Measurements from ENCODE around the gene GUCA2B. TPM values are rescaled to one million over a fixed set of nuclear protein-coding genes. Genes with fewer than 3 reads are reported as not detected.

The GUCA2B gene
- total RNA-seq, 1 donor from 2014 or later, result not detected

DNA sequence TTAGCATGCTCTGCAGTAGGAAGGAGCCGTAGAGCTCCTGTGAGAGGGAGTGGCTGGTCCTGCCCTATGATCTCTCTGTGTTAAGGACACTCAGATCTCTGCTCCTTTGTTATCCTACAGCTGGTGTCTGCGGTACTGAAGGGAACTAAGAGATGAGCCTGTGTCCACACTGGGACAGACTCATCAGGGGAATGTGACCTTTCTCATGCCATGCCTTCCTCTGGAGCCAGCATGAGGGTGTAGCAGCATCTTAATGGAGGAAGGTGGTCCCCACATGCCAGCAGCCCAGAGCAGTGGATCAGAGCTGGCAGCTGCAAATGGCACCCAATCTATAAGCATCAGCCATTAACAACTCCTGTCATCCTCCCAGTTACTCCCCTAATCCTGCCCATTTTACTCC is 24.7 kb upstream of the GUCA2B start:
- H3K4me1 ChIP-seq (ENCODE audit: control insufficient read depth in 3 of 3, insufficient read depth in 3 of 3, low read length in 3 of 3), result no peaks in the 10 kb centered on the region
- H3K9ac ChIP-seq (ENCODE audit: low read depth in 1 of 3, low read length in 3 of 3), result no peak overlapping the region
- H3K27me3 ChIP-seq (ENCODE audit: control insufficient read depth in 3 of 3, insufficient read depth in 3 of 3, low read length in 3 of 3), result peaks cover 0 to 2% (median 0%) of the 10 kb centered on the region in 3 donors
- H3K27ac ChIP-seq (ENCODE audit: low read depth, low read length), result no peak overlapping the region
- no peaks in the 10 kb centered on the region for H3K9me3 ChIP-seq (ENCODE audit: control insufficient read depth in 3 of 3, low read length in 3 of 3)
- no peak overlapping the region for H3K4me3 ChIP-seq (ENCODE audit: low read length in 3 of 3)
- no peaks in the 10 kb centered on the region for H3K36me3 ChIP-seq (ENCODE audit: control insufficient read depth in 3 of 3, insufficient read depth in 3 of 3, low read length in 3 of 3)

DNA sequence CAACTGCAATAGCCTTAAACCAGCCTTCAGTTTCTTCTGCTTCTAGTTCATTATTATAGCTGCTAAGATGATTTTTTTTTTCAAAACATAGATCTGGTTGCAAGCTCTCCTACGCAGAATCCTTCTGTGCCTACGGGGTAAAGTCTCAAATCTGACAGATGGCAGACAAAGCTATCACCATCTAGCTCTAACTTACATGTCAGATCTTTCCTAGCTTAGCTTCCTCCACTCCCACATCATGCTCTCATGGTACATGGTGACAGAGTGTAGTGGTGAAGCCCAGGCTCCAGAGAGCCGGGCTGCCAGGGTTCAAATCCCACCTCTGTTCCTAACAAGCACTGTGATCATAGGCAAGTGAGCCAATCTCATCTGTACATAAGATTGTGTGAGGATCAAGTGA is 24.2 kb upstream of the GUCA2B start:
- H3K27me3 ChIP-seq (ENCODE audit: control insufficient read depth in 3 of 3, insufficient read depth in 3 of 3, low read length in 3 of 3), result peaks cover 0 to 2% (median 0%) of the 10 kb centered on the region in 3 donors

DNA sequence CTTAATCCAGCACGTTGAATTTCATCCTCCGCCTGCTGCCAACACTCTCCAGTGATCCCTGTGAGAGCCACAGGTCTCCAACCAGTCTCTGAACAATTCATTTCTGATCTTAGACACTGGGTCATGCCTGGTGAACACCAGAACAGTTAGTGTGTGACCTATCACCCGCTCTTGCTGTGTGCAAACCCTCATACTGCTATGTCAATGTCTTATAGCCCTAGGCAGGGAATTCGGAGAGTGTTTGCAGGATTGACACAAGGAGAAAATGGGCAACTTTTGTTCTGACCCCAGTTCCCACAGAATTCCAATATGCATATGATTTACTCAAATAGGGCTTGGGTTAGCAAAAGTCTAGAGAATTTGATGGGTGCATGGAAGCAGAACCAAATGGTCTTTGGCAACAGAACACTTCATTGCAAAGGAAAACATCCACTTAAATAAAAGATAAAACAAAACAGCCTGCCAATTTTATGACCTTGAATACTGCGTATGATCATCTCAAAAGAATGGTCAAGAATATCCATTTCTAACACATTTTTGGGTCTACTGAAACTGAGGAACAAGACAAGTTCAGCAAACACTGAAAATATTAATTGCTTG is 23.0 kb upstream of the GUCA2B start:
- peaks cover 0 to 2% (median 2%) of the 10 kb centered on the region in 3 donors for H3K27me3 ChIP-seq (ENCODE audit: control insufficient read depth in 3 of 3, insufficient read depth in 3 of 3, low read length in 3 of 3)
- no peaks in the 10 kb centered on the region for H3K4me1 ChIP-seq (ENCODE audit: control insufficient read depth in 3 of 3, insufficient read depth in 3 of 3, low read length in 3 of 3)
- H3K27ac ChIP-seq (ENCODE audit: low read depth, low read length), result no peak overlapping the region
- no peaks in the 10 kb centered on the region for H3K36me3 ChIP-seq (ENCODE audit: control insufficient read depth in 3 of 3, insufficient read depth in 3 of 3, low read length in 3 of 3)
- H3K4me3 ChIP-seq (ENCODE audit: low read length in 3 of 3), result no peak overlapping the region
- H3K9ac ChIP-seq (ENCODE audit: low read depth in 1 of 3, low read length in 3 of 3), result no peak overlapping the region
- H3K9me3 ChIP-seq (ENCODE audit: control insufficient read depth in 3 of 3, low read length in 3 of 3), result no peaks in the 10 kb centered on the region

More for the DNA sequence above, 24.2 kb upstream of the GUCA2B start:
- Histone ChIP-seq H3K36me3 (ENCODE audit: control insufficient read depth in 3 of 3, insufficient read depth in 3 of 3, low read length in 3 of 3) (no peaks in the 10 kb centered on the region), H3K9me3 (ENCODE audit: control insufficient read depth in 3 of 3, low read length in 3 of 3) (no peaks in the 10 kb centered on the region), H3K27ac (ENCODE audit: low read depth, low read length) (no peak overlapping the region), H3K4me1 (ENCODE audit: control insufficient read depth in 3 of 3, insufficient read depth in 3 of 3, low read length in 3 of 3) (no peaks in the 10 kb centered on the region), H3K9ac (ENCODE audit: low read depth in 1 of 3, low read length in 3 of 3) (no peak overlapping the region), H3K4me3 (ENCODE audit: low read length in 3 of 3) (no peak overlapping the region)

DNA sequence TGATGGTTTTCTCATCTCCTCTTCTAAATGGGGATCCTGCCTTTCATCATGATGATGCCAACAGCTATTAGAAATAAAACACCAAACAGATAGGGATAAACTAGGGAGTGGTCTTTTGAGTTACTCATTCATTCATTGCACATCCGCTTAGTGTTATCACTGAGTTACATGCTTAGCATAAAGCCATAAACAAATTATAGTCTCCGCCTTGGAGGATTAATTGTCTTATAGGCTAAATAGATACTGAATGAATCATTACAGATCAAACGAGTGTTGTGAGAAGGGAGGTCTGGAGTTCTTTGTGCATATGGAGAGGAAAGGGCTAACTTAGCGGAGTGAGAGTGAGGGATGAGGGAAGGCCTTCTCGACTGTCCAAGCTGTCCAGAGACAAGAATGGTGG is 19.8 kb upstream of the GUCA2B start:
- Histone ChIP-seq H3K9me3 (ENCODE audit: control insufficient read depth in 3 of 3, low read length in 3 of 3) (no peaks in the 10 kb centered on the region), H3K27ac (ENCODE audit: low read depth, low read length) (no peak overlapping the region), H3K9ac (ENCODE audit: low read depth in 1 of 3, low read length in 3 of 3) (no peak overlapping the region), H3K4me1 (ENCODE audit: control insufficient read depth in 3 of 3, insufficient read depth in 3 of 3, low read length in 3 of 3) (no peaks in the 10 kb centered on the region), H3K4me3 (ENCODE audit: low read length in 3 of 3) (no peak overlapping the region), H3K36me3 (ENCODE audit: control insufficient read depth in 3 of 3, insufficient read depth in 3 of 3, low read length in 3 of 3) (no peaks in the 10 kb centered on the region), H3K27me3 (ENCODE audit: control insufficient read depth in 3 of 3, insufficient read depth in 3 of 3, low read length in 3 of 3) (peaks cover 2 to 10% (median 5%) of the 10 kb centered on the region in 3 donors)

DNA sequence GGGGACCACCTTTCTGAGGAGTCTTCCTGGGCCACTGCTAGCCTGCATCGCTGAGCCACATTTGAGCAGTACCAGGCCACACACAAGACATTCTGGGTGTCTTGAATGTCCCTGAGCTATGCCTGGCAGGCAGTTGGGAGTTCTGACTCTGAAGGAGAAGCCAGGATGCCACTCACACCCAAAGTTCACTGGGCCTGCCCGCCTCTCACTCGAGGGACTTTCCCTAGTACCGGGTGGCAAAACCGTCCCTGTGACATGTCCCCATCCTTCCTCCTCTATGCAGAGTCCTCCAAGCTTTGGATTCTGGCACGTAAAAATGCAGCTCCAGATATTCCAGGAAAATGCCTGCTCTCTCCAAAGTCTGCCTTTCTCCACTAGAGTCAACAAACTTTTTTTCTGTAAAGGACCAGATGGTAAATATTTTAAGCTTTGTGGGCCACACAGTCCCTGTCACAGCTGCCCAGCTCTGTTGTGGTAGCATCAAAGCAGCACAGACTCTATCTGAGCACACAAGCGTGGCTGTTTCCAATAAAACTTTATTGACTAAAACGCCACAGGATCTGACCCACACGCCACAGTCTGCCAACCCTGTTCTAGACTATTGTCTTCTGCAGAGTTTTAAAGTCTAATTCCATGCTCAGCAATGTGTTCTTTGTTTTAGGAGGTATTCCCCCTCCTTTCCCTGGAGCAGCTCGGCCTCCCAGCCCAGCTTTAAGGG is 19.2 kb upstream of the GUCA2B start:
- H3K27me3 ChIP-seq (ENCODE audit: control insufficient read depth in 3 of 3, insufficient read depth in 3 of 3, low read length in 3 of 3), result peaks cover 2 to 10% (median 5%) of the 10 kb centered on the region in 3 donors
- no peak overlapping the region for H3K27ac ChIP-seq (ENCODE audit: low read depth, low read length)
- H3K9me3 ChIP-seq (ENCODE audit: control insufficient read depth in 3 of 3, low read length in 3 of 3), result no peaks in the 10 kb centered on the region
- H3K4me3 ChIP-seq (ENCODE audit: low read length in 3 of 3), result no peak overlapping the region
- H3K9ac ChIP-seq (ENCODE audit: low read depth in 1 of 3, low read length in 3 of 3), result no peak overlapping the region
- H3K4me1 ChIP-seq (ENCODE audit: control insufficient read depth in 3 of 3, insufficient read depth in 3 of 3, low read length in 3 of 3), result no peaks in the 10 kb centered on the region
- H3K36me3 ChIP-seq (ENCODE audit: control insufficient read depth in 3 of 3, insufficient read depth in 3 of 3, low read length in 3 of 3), result no peaks in the 10 kb centered on the region

DNA sequence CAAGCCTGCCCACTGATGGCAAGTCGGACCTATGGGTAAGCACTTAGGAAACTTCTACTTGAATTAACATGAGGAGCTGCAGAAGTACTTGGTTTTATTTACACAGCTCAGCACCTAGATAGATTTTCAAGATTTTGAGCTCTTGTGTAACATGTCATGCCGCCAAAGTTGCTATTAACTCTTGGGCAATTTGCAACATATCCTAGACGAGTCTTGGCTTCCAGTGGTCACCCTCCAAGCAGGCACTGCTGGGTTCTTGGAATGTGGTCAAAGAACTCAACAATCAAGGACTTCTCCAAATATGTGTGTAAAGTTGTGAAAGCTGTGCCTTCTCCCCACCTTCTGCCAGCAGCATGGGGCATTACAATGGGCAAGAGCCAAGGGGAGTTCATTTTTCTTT is 17.8 kb upstream of the GUCA2B start:
- Histone ChIP-seq H3K9ac (ENCODE audit: low read depth in 1 of 3, low read length in 3 of 3) (no peak overlapping the region), H3K27me3 (ENCODE audit: control insufficient read depth in 3 of 3, insufficient read depth in 3 of 3, low read length in 3 of 3) (peaks cover 4 to 13% (median 9%) of the 10 kb centered on the region in 3 donors), H3K27ac (ENCODE audit: low read depth, low read length) (no peak overlapping the region), H3K4me3 (ENCODE audit: low read length in 3 of 3) (no peak overlapping the region), H3K4me1 (ENCODE audit: control insufficient read depth in 3 of 3, insufficient read depth in 3 of 3, low read length in 3 of 3) (no peaks in the 10 kb centered on the region), H3K9me3 (ENCODE audit: control insufficient read depth in 3 of 3, low read length in 3 of 3) (no peaks in the 10 kb centered on the region), H3K36me3 (ENCODE audit: control insufficient read depth in 3 of 3, insufficient read depth in 3 of 3, low read length in 3 of 3) (no peaks in the 10 kb centered on the region)

DNA sequence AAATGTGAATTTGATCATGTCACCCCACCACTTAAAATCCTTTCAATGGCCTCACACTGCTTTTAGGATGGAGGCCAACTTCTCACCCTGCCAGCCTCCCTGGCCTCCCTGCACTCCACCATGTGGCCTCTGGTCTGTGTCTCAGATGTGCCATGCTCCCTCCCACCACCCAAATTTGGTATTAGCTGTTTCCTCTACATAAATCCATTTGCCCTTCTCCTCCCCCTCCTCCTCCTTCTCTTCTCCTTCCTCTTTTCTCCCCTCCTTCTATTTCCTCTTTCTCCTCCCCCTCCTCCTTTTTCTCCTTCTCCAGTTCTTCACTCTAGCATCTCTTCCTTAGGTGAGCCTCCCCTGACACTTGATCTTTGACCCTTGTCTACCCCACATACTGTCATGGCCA is 16.7 kb upstream of the GUCA2B start:
- peaks cover 6 to 14% (median 10%) of the 10 kb centered on the region in 3 donors for H3K27me3 ChIP-seq (ENCODE audit: control insufficient read depth in 3 of 3, insufficient read depth in 3 of 3, low read length in 3 of 3)
- H3K27ac ChIP-seq (ENCODE audit: low read depth, low read length), result no peak overlapping the region
- no peak overlapping the region for H3K9ac ChIP-seq (ENCODE audit: low read depth in 1 of 3, low read length in 3 of 3)
- H3K4me3 ChIP-seq (ENCODE audit: low read length in 3 of 3), result no peak overlapping the region
- H3K9me3 ChIP-seq (ENCODE audit: control insufficient read depth in 3 of 3, low read length in 3 of 3), result no peaks in the 10 kb centered on the region
- no peaks in the 10 kb centered on the region for H3K36me3 ChIP-seq (ENCODE audit: control insufficient read depth in 3 of 3, insufficient read depth in 3 of 3, low read length in 3 of 3)
- H3K4me1 ChIP-seq (ENCODE audit: control insufficient read depth in 3 of 3, insufficient read depth in 3 of 3, low read length in 3 of 3), result no peaks in the 10 kb centered on the region

DNA sequence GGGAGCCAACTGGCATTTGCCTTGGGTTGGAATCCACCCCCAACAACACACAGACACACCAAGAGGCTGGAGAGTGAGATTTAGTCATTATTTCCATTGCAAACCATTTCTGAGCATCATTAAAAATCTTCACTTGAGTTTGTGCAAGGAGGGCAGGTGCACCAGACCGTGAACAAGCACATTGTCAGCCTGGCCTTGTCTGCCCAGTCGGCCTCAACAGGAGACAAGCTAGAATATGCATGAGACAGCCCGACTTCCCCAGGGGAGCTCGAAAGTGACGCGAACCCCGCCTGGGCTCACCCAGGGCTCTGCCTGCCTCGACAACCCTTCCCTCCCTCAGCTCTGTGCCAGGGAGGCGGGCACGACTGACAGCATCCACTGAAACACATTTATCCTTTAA is 15.4 kb upstream of the GUCA2B start:
- H3K27me3 ChIP-seq (ENCODE audit: control insufficient read depth in 3 of 3, insufficient read depth in 3 of 3, low read length in 3 of 3), result peaks cover 19 to 23% (median 22%) of the 10 kb centered on the region in 3 donors

DNA sequence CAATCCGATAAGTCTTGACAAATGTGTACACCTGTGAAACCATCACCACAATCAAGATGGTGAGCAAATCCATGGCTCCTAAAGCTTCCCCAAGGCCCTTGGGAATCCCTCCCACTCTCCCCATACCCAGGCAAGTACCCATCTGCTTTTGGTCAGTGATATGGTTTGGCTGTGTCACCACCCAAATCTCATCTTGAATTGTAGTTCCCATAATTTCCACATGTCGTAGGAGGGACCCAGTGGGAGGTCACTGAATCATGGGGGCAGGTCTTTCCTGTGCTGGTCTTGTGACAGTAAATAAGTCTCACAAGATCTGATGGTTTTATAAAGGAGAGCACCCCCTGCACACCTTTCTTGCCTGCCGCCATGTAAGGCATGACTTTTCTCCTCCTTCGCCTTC is 14.6 kb upstream of the GUCA2B start:
- H3K27me3 ChIP-seq (ENCODE audit: control insufficient read depth in 3 of 3, insufficient read depth in 3 of 3, low read length in 3 of 3), result peaks cover 27 to 31% (median 27%) of the 10 kb centered on the region in 3 donors
- no peak overlapping the region for H3K9ac ChIP-seq (ENCODE audit: low read depth in 1 of 3, low read length in 3 of 3)
- H3K4me1 ChIP-seq (ENCODE audit: control insufficient read depth in 3 of 3, insufficient read depth in 3 of 3, low read length in 3 of 3), result no peaks in the 10 kb centered on the region
- H3K36me3 ChIP-seq (ENCODE audit: control insufficient read depth in 3 of 3, insufficient read depth in 3 of 3, low read length in 3 of 3), result no peaks in the 10 kb centered on the region
- no peak overlapping the region for H3K27ac ChIP-seq (ENCODE audit: low read depth, low read length)
- H3K4me3 ChIP-seq (ENCODE audit: low read length in 3 of 3), result no peak overlapping the region
- H3K9me3 ChIP-seq (ENCODE audit: control insufficient read depth in 3 of 3, low read length in 3 of 3), result no peaks in the 10 kb centered on the region

More for the DNA sequence above, 15.4 kb upstream of the GUCA2B start:
- H3K27ac ChIP-seq (ENCODE audit: low read depth, low read length), result no peak overlapping the region
- H3K9me3 ChIP-seq (ENCODE audit: control insufficient read depth in 3 of 3, low read length in 3 of 3), result no peaks in the 10 kb centered on the region
- no peaks in the 10 kb centered on the region for H3K36me3 ChIP-seq (ENCODE audit: control insufficient read depth in 3 of 3, insufficient read depth in 3 of 3, low read length in 3 of 3)
- H3K4me1 ChIP-seq (ENCODE audit: control insufficient read depth in 3 of 3, insufficient read depth in 3 of 3, low read length in 3 of 3), result no peaks in the 10 kb centered on the region
- H3K9ac ChIP-seq (ENCODE audit: low read depth in 1 of 3, low read length in 3 of 3), result no peak overlapping the region
- no peak overlapping the region for H3K4me3 ChIP-seq (ENCODE audit: low read length in 3 of 3)

DNA sequence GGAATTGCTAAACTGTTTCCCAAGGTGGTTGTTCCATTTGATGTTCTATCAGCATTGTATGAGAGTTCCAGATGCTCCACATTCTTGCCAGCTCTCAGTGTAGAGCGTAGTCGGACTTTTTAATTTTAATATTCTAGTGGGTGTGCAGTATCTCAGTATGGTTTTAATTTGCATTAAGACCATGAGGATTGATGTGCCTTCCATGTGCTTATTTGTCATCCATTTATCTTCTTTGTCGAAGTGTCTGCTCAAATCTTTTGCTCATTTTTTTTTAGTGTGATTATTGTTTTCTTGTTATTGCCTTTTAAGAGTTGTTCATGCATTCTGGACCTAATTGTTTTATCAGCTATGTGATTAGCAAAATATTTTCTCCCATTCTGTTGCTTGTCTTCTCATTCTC is 13.8 kb upstream of the GUCA2B start:
- peaks cover 32 to 36% (median 33%) of the 10 kb centered on the region in 3 donors for H3K27me3 ChIP-seq (ENCODE audit: control insufficient read depth in 3 of 3, insufficient read depth in 3 of 3, low read length in 3 of 3)
- no peak overlapping the region for H3K4me3 ChIP-seq (ENCODE audit: low read length in 3 of 3)
- no peaks in the 10 kb centered on the region for H3K36me3 ChIP-seq (ENCODE audit: control insufficient read depth in 3 of 3, insufficient read depth in 3 of 3, low read length in 3 of 3)
- no peak overlapping the region for H3K9ac ChIP-seq (ENCODE audit: low read depth in 1 of 3, low read length in 3 of 3)
- H3K27ac ChIP-seq (ENCODE audit: low read depth, low read length), result no peak overlapping the region
- H3K4me1 ChIP-seq (ENCODE audit: control insufficient read depth in 3 of 3, insufficient read depth in 3 of 3, low read length in 3 of 3), result peaks cover 0 to 4% (median 0%) of the 10 kb centered on the region in 3 donors
- no peaks in the 10 kb centered on the region for H3K9me3 ChIP-seq (ENCODE audit: control insufficient read depth in 3 of 3, low read length in 3 of 3)
